Brain pericyte (primary cell): ENCODE results near the gene VSIR.

Experiments used
- DNase-seq: peaks from one replicate; pipeline ENCODE4 v3.0.0-alpha.2; 2012; ENCODE audit warnings: low read depth, low spot score

Gene VSIR

DNA sequence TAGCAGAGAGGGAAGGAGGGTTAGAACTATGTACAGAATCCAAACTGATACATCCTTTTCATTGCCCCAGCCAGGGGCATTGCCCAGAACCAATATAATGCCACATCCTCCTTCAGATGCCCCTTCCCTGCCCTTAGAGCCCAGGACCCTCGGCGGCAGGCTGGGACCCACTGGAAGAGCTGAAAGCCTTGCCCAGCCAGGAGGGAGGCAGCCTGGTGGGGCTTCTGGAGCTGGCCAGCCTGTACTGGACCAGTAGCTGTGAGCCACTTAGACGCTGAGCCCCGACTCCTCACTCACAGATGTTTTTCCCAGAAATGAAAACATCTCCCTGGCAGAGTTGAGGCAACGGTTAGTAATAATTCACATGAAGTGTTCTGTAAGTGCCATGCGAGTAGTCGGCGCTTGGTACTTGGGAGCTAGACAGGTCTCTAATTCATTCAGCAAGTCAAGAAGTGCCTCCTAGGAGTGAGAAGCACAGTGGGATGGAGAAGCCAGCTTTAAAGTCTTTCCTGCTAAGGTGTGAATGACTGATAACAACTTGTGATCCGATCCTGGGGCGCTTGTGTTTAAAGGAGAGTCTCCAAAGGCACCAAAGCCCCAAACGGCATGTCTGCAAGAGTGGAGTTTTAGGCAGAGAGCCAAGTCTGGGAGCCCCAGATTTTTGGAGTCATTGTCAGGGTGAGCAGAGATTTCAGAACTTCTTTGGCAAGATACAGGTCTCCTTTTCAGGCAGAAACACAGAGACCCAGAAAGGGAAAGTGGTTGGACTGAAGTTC lies 9.8 kb downstream of the VSIR start:
- no peak for DNase-seq

DNA sequence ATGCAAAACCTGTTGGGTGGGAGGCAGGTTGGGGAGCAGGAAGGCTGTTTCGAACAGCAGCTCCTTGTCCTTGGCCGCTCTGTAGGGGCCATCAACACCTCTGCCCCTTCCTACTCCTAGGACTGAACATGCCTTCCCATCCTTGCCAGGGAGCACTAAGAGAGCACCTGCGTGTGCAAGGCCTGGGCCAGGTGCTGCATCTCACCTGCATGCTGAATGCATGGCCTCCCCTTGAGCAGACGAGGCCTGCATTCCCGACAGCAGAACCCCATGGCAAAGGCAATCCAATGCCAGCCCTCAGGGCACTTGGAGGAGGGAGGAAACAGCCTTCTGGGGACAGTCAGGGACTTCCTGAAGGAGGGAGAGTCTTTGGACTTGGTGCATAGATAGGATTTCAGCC lies 11.0 kb downstream of the VSIR start:
- DNase-seq, result no peak

DNA sequence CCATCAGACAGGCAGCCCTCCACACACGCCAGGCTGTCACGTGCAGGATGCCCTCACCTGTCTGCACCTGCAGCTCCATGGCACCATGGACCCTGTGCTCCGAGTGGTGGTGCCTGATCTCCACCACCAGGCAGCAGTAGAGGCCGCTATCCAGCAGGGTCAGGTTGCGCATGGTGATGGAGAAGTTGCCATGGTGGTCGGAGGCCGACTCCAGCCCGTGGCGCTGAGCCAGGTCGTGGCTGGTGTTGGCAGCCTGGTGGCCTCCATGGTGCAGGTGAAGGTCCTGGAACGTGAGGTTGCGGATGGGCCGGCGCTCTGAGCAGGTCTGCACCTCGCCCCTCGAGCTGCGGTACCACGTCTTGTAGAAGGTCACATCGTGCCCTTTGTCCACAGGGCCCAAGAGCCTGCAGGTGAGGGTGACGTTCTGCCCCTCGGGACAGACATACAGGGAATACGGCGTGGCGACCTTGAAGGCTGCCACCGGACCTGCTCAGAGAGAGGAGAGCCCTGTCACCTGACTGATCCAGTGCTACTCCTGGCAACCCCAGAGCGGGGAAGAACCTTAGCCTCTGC lies 11.7 kb downstream of the VSIR start:
- DNase-seq, result no peak

DNA sequence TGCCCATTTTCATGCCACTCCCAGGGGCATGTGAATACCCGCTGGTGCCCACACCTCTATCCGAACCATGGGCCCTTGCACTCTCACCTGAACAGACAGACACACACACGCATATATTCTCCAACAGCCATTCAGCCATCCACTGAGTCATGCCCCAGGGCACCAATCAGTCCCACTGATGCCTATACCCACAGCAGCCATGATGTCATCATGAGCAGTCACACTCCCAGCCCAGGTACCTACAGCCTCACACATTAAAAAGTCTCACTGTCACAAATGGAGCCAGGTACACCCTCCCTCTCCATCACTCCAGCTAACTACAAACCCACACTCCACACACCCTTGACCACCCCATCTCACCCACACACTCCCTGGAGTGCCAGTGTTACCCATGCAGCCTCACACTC lies 12.2 kb downstream of the VSIR start:
- DNase-seq, result no peak

DNA sequence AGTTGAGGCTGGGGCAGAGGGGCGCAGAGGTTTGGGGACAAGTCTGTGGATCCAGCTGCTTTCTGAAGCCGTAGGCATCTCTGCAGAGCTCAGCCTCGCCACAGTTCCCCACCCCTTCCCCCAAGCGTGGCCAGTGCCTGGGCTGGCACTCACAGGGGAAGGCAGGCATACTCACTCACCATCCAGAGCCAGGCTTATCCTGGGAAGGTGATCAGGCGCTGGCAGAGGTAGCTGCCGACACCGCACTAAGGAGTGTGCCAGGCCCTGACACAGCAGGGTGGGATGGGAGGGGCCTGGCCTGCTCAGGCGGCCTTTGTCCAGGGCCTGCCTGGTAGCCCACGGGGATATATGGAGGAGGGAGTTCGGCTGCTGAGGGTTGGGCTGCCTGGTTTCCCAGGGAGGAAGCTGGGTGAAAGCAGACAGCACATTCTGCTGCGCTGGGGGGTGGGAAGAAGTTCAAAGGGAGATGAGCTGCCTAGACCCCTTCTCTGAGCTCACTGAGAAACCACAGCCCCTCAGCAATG lies 15.9 kb downstream of the VSIR start:
- DNase-seq, result no peak

DNA sequence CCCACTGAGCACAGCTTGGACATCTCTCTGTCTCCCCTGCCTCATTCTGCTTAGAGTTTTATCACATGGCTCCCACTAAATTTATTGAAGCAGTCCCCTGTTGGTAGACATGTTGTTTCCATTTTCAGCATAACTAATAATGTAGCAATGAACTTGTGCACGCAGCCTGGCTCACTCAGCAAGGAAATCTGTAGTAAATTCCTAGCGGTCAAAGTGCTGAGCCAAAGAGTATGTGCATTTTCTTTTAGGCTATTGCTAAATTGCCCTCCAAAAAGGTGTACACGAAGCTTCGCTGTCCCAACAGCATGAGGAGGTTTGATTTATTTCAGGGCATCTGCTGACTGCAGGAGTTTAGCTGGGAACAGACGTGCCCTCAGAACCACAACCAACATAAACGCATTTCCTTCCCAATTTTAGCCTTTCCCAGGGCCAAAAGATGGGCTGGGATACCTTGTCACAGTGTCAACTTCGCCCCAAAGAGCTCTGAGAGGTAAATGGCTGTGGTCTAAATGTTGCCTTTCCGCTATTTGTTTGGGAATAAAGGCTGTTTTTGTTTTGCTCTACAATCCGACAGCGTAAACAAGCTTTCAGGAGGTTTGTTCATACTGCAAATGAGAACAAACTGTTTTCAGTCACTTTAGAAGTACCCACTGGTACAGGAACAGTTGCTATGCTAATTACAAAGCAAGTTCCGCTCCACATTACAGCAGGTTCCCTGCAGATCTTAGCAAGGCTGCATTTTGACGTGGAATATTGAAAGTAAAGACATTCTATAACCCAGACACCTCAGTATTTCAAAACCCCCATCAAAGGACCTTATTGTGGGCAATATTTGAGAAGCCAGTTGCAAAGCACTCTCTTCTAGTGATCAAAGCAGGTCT lies 16.8 kb downstream of the VSIR start:
- DNase-seq, result no peak

DNA sequence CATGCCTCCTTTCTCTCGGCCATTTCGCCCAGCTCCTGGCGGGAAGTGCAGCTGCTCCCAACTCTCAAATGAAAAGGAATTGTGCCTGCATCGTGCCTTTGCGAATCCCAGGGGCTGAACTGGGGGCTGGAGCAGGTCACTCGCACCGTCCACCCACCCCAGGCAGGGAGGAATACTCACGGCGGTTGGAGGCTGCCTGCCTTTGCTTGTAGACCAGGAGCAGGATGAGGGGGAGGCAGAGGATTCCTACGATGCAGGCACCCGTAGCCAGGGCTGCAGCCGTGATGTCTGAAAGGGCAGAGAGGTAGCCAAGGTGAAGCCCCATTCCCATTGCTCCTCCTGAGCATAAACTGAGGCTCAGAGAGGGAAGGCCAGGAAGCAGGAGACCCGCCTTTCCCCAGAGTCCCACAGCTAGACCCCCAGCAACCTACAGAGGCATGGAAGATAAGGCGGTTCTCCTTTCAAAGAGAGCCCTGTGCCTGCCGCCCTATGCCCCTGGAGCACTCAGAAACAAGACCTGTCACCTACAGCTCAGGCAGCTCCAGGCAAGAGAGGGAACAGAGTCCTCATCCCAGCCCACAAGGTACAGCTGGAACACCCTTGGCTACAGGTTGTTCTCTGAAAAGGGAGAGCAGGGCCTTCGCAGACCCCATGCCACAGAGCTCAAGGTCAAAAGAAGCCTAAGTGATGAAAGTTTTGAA lies 18.0 kb downstream of the VSIR start:
- DNase-seq, result no peak

DNA sequence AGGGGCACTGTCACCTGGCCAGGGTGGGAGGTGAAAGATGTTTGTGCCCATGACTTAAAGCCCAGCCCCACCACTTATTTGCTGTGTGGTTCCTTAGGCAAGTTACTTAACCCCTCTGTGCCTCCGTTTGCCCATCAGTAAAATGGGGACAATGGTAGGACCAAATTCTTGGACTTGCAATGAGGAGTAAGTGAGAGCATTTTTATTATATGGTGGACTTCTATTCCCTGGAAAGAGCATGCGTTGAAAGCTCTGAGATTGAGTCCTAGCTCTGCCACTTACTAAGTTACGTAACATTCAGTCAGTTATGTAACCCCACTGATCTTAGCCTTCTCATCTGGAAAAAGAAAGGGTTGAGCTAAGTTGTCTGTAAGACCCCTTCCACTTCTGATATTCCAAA lies 18.8 kb downstream of the VSIR start:
- DNase-seq, result no peak

DNA sequence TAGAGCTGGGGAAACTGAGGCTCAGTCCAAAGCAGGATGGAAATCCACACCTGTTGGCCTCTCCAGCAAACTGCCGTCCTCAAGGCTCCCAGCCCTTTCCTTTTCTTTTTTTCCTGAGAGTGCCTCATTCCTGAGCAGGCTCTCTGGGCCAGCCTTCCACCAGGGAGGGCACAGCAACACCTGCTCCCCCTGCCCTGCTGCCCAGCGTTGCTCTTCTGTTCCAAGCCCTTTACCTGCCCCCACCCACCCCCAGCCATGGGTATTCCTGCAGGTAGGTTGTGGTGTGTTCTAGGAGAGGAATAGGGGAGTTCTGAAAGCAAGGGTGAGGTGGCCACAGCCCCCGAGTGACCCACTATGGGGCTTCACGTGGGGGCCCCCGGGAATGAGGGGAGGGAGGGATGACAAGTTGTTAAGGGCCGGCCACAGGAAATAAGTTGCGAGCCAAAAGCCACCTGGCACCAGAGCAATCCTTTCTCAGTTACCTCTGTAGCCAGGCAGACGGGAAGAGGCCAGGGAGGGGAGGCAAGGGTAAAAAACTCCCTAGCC lies 19.3 kb downstream of the VSIR start:
- DNase-seq, result no peak

DNA sequence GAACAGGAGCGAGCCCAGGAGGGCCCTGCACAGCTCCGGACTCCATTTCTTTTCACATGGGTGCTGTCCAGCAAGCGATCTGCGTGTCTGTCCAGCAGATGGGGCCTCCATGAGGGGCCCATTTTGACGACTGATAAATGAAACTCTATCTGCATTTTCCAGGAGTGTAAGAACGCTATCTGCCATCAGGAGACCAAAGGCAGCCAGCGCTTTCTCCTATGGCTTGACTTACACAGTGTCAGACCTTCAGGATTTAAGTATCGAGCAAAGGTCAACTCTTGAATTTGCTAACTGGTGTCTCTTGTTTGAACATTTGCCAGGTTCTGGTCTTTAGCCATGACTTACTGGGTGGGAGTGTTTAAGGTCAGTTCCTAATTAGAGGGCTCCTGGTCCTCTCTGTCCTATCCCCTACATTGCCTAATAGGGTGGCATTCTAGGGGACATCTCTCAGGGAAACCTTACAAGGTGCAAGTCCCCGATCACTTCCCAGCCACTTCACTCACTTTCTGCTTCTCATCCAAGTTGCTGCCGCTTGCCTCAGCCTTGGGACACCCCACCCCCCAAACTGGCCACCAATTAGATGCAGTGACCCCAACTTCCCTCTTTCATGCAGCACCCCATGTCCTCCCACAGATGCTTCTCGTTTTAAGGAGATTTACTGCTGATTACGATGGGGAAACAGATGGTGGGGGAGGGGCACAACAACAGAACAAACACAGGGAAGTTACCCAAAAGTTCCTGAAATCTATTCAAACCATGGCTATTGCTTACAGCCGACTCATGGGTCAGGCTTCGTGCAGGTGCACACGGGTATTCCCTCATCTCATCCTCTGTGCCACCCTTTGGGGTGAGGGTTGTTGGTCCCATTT lies 20.0 kb downstream of the VSIR start:
- DNase-seq, result no peak

DNA sequence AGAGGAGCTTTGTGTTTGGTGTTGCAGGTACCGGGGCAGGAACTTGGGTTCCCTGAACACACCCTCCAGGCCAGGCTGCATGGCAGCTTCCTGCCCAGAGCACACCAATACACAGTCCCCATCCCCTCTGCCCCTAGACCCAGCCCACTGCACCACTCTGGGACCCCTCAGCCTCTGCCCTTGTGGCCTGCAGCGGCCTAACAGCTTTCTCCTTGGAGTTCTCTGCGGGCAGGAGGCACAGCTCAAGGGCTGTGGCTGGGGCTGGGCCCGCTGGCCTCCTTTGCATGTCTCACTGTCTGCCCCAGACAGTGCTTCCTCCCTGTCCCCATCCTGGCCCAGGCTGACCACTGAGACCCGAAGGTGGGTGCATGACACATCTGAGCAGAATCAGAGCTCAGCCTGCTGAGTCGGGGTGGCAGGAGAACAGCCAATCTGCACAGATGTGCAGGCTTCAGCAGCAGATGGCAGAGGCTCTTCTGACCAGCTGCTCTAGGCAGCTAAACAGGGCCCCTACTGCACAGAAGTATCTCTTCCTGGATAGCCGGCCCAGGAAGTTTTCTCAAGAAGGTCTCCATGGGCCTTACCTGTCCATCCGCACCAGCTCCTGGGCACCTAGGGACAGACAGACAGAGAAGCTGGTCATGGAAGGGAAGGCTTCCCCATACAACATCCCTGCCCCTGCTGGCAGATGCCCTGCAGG lies 20.8 kb downstream of the VSIR start:
- no peak for DNase-seq

DNA sequence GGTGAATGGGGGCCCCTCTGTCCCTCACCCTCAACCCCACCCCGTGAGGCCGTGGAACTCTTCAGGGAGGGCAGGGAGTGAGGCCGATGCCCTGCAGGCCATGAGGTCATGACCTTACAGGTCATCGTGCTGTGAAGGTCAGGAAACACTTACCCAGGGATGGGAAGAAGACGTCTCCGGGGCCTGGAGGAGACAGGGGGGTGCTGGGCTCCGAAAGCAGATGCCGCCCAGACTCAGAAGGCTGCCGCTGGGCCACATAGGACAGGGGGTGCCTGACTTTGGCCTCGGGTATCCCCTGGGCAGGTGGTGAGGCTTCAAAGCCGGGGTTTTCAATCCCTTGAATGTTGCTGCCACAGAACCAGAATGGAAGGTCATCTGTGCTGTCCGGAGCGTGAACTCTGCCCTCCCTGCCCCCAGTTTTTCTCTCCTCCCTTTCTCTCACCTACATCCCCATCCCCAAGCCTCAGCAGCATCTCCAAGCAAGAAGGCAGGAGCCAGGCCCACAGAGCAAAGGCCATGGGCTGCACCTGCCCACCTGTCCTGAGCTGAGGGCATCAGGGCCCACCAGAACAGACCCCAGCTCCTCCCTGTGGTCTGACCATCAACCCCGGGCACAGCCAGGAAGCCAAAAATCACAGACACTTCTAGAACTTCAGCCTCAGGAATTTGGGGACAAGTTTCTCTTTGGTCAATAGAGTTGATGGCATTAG lies 21.6 kb downstream of the VSIR start:
- no peak for DNase-seq

DNA sequence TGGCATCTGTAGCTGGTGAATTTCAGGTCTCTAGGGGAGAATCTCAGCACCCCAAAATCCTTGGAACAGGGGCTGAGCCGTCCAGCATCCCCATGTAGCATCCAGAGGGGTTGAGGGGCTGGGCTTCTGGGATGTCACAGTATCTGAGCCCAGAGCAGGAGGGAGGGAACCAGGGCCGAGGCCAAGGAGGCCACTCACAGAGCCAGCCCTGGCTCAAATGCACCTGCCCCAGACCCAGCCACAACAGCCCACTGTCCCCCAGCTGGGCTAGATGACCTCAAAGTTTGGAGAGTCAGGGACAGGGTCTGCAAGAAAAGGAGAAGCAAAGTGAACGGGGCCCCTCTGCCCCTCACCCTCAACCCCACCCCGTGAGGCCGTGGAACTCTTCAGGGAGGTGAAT lies 22.3 kb downstream of the VSIR start:
- DNase-seq, result no peak

DNA sequence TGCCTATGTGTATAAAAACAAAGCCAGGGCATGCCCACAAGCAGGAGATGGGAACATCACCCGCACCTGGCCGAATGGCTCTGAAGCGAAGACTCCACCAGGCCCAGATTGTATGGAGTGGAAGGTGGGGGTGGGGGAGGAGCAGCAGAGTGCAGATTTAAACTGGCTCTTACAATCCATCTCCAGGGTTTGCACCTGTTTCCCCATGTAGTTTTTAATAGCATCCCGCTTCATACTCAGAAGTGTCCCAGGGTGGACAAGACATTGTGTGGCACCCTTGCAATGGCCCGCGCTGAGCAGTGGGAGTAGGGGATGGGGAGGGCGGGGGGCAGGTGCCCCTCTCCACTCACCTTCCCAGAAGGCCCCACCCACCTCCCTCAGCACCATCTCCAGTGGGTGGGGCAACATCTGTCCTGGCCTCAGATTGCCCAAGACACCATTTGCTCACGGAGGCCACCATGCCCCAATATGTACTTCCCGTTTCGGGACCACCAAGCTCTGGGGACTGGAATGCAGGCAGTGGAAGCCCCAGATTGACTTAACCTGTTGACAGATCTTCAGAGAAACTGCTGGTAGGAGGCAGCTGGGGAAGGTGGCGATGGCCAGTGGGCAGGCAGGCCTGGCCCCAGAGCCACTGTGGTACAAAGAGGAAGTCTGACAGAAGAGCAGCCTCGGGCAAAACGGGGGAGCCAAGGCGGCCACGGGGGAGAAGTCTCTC lies 23.0 kb downstream of the VSIR start:
- no peak for DNase-seq

DNA sequence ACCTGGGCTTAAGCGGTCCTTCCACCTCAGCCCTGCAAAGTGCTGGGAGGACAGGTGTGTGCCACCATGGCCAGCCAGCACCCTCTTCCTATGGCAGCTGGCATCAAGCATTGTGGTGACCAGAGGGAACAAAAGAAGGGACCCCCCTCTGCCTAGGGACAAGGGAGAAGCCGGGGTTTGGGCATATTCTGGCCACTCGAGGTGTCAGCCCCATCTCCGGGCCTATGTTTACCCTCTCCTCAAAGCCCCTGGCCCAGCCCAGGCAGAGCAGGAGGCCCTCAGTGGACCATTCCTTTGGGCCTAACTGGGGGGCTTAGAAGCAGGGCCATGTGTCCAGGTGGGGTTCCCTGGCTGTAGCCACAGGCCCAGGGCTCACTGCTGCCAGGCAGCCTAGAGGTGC lies 23.9 kb downstream of the VSIR start:
- DNase-seq, result no peak

DNA sequence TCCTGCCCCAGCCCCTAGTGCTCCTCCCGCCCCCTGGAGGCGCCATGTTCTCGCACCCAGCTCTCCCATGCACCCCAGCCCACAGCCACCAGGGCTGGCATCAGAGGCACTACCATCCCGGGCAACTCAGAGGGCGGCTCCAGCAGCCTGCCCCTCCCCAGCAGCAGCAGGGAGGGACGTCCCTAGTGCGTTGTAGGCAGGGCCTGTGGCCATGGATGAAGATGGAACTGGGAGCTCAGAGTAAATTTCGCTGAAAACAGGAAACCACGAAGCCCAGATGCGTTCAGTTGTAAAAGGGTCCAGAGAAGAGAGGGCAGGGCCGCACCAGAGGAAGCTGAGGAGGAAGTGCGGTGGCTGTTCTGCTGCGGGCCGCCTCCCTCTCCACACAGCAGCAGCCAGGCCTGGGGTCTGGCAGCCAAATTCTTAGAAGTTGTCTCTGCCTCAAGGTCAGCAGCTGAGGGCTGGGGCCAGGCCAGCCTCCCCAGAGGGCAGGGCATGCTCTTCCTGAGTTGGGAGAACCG lies 24.6 kb downstream of the VSIR start:
- no peak for DNase-seq

DNA sequence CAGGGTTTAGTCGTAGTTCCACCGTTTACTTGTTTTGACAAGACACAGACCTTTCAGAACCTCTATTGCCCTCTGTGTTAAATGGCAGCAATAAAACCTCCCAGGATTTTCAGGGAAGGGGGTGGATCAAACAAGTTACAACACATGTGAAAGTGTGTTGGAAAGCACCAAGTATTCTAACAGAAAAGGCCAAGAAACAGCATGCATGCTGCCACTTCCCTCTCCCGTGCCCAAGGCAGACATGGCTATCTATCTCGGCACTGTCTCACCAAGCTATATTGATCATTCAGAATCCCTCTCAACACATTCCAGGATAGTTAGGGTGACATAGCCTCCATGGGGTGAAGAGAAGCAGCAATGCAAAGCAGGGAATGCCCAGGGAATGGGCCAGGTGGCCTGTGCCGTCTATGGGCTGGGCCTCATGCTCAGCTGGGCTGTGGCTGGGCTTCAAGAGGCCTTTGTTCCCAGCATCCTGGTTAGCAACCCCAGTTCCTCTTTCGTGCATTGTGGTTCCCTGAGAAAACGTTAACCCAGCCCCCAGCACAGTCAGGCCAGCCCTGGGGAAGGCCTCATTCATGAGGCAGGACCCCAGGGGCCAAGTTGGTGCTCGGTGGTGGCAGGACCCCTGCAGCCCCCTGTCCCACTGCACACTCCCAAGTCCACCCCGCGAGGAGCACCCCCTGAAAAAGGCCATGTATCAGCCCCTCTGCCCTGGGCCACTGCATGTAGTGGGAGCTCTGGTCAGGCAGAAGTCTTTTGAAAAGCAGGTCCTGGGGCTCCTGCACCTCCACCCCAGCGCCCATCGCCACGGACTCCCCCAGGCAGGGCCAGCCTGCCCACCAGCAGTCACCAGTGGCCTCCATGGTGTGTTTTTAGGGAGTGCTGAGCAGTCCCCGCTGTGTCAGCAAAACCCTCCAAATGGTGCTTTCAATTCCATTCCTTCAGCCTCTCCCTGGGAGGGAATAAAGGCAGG lies 25.5 kb downstream of the VSIR start:
- no peak for DNase-seq
